ENCODE results near the gene PSMG3. TPM values are rescaled to one million over a fixed set of nuclear protein-coding genes. Genes with fewer than 3 reads are reported as not detected.

Gene PSMG3
- polyA plus RNA-seq, 1 donor (not counting 4 experiments of a cell fraction or from before 2014, with no cell fraction given), result 49.6 TPM

DNA sequence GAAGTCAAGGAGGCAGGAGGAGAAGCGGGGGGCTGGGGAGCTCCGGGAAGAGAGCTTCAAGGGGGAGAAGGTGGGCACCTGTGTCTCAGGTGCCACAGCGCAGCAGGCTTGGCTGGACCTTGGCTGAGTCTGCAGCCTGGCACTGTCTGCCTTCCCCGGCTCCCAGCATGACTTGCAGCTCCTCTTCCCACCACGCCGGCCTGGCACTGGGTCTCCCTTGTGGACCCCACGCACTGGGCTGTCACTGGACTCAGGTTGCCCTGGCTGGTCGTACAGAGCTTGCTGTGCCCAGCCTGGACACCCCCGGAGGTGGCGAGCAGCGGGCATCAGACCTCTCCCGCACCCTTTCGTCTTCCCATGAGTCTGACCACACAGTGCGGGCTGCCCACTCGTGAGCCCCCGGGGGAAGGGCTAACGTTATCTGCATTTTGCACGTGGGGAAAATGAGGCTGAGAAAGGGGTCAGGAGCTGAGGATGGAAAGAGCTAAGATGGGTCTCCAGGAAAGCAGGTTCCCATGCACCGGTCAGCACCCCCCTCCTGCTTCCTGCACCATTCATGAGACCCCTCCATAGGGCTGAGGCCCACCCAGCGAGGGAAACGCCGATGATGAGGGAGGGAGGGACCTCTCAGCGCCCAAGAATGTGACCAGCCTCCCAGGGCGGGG, 40.3 kb upstream of the PSMG3 start:
- Histone ChIP-seq H3K27me3 (ENCODE audit: control insufficient read depth, extremely low read depth, insufficient read depth, low read length) (no peaks in the 10 kb centered on the region), H3K4me2 (ENCODE audit: control insufficient read depth, extremely low read depth, insufficient read depth, low read depth, low read length) (no peak overlapping the region), H3K9ac (ENCODE audit: control insufficient read depth, extremely low read depth, insufficient read depth, low read length) (no peak overlapping the region), H3K4me1 (ENCODE audit: control insufficient read depth, extremely low read depth, insufficient read depth, low read length) (no peaks in the 10 kb centered on the region), H2AFZ (ENCODE audit: control insufficient read depth, low read length) (no peak overlapping the region), H3K9me3 (ENCODE audit: control insufficient read depth, low read depth, low read length) (no peaks in the 10 kb centered on the region), H4K20me1 (ENCODE audit: control insufficient read depth, extremely low read depth, insufficient read depth, low read length) (no peaks in the 10 kb centered on the region), H3K27ac (ENCODE audit: control insufficient read depth, insufficient read depth, low read length) (no peak overlapping the region), H3K36me3 (ENCODE audit: control insufficient read depth in 2 of 2, extremely low read depth in 1 of 2, insufficient read depth in 2 of 2, low read length in 2 of 2) (no peaks in the 10 kb centered on the region), H3K79me2 (ENCODE audit: control insufficient read depth, insufficient read depth, low read length) (no peaks in the 10 kb centered on the region), H3K4me3 (ENCODE audit: control insufficient read depth in 2 of 3, extremely low read depth in 1 of 3, insufficient read depth in 2 of 3, low read depth in 1 of 3, low read length in 3 of 3) (no peak overlapping the region), H3K9me1 (ENCODE audit: control insufficient read depth, extremely low read depth, insufficient read depth, low read length) (no peaks in the 10 kb centered on the region)
- dilution Hi-C loops (cut with MboI; ENCODE audit: extremely low pct_ligation_motif_present, low sequenced_read_pairs), result no loop called here
- TF ChIP-seq, protein P1, sequence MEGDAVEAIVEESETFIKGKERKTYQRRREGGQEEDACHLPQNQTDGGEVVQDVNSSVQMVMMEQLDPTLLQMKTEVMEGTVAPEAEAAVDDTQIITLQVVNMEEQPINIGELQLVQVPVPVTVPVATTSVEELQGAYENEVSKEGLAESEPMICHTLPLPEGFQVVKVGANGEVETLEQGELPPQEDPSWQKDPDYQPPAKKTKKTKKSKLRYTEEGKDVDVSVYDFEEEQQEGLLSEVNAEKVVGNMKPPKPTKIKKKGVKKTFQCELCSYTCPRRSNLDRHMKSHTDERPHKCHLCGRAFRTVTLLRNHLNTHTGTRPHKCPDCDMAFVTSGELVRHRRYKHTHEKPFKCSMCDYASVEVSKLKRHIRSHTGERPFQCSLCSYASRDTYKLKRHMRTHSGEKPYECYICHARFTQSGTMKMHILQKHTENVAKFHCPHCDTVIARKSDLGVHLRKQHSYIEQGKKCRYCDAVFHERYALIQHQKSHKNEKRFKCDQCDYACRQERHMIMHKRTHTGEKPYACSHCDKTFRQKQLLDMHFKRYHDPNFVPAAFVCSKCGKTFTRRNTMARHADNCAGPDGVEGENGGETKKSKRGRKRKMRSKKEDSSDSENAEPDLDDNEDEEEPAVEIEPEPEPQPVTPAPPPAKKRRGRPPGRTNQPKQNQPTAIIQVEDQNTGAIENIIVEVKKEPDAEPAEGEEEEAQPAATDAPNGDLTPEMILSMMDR (optimal IDR thresholded peaks at IDR 0.05 in 1 of 3, IDR thresholded peaks at IDR 0.05 in 1 of 3, conservative IDR thresholded peaks at IDR 0.05 in 1 of 3; ENCODE audit: extremely low read depth in 1 of 3, insufficient read depth in 2 of 3, low read length in 3 of 3), result no peak
- TF ChIP-seq EZH2 (IDR thresholded peaks at IDR 0.05; ENCODE audit: low read length), result no peak
- no peak for DNase-seq (ENCODE audit: low read depth, low spot score)
- FAIRE-seq, result no peak

GRCh38 chr7:1609023-1609422, 39.2 kb upstream of the PSMG3 start:
- no peak overlapping the region for H3K4me2 ChIP-seq (ENCODE audit: control insufficient read depth, extremely low read depth, insufficient read depth, low read depth, low read length)
- no peaks in the 10 kb centered on the region for H3K36me3 ChIP-seq (ENCODE audit: control insufficient read depth in 2 of 2, extremely low read depth in 1 of 2, insufficient read depth in 2 of 2, low read length in 2 of 2)
- H3K4me3 ChIP-seq (ENCODE audit: control insufficient read depth in 2 of 3, extremely low read depth in 1 of 3, insufficient read depth in 2 of 3, low read depth in 1 of 3, low read length in 3 of 3), result no peak overlapping the region
- H3K9ac ChIP-seq (ENCODE audit: control insufficient read depth, extremely low read depth, insufficient read depth, low read length), result no peak overlapping the region
- dilution Hi-C loops (cut with MboI; ENCODE audit: extremely low pct_ligation_motif_present, low sequenced_read_pairs), result no loop called here
- peaks cover 5% of the 10 kb centered on the region for H3K27me3 ChIP-seq (ENCODE audit: control insufficient read depth, extremely low read depth, insufficient read depth, low read length)
- no peaks in the 10 kb centered on the region for H3K9me1 ChIP-seq (ENCODE audit: control insufficient read depth, extremely low read depth, insufficient read depth, low read length)
- no peaks in the 10 kb centered on the region for H3K4me1 ChIP-seq (ENCODE audit: control insufficient read depth, extremely low read depth, insufficient read depth, low read length)
- DNase-seq (ENCODE audit: low read depth, low spot score) (no peak), FAIRE-seq (no peak)
- H3K27ac ChIP-seq (ENCODE audit: control insufficient read depth, insufficient read depth, low read length), result no peak overlapping the region
- H2AFZ ChIP-seq (ENCODE audit: control insufficient read depth, low read length), result no peak overlapping the region
- no peak for TF ChIP-seq EZH2 (IDR thresholded peaks at IDR 0.05; ENCODE audit: low read length)
- TF ChIP-seq, protein P1 (optimal IDR thresholded peaks at IDR 0.05 in 1 of 3, IDR thresholded peaks at IDR 0.05 in 1 of 3, conservative IDR thresholded peaks at IDR 0.05 in 1 of 3; ENCODE audit: extremely low read depth in 1 of 3, insufficient read depth in 2 of 3, low read length in 3 of 3), result no peak
- H3K9me3 ChIP-seq (ENCODE audit: control insufficient read depth, low read depth, low read length), result no peaks in the 10 kb centered on the region
- no peaks in the 10 kb centered on the region for H3K79me2 ChIP-seq (ENCODE audit: control insufficient read depth, insufficient read depth, low read length)
- H4K20me1 ChIP-seq (ENCODE audit: control insufficient read depth, extremely low read depth, insufficient read depth, low read length), result no peaks in the 10 kb centered on the region
